ENCODE measurements around the gene PSMD11.

The PSMD11 gene

DNA sequence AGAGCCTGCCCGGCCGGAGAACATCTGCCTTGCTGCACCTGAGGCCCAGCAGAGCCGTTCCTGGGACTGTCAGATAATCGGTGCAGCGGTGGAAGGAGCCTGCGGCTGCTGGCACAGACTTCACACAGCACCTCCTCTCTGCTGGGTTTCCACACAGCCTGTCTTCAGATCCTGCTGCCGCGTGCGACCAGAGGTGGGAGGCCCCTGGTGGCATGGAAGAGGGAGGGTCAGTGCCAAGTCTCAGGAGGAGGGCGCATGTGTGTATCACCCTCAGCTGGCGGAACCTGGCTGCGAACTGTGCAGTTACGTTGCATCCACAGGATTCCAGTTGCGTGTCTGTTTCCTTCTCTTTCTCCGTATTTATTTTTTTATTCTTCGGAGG lies 45.8 kb downstream of the PSMD11 start:
- no peak for DNase-seq (ENCODE audit: low spot score)

DNA sequence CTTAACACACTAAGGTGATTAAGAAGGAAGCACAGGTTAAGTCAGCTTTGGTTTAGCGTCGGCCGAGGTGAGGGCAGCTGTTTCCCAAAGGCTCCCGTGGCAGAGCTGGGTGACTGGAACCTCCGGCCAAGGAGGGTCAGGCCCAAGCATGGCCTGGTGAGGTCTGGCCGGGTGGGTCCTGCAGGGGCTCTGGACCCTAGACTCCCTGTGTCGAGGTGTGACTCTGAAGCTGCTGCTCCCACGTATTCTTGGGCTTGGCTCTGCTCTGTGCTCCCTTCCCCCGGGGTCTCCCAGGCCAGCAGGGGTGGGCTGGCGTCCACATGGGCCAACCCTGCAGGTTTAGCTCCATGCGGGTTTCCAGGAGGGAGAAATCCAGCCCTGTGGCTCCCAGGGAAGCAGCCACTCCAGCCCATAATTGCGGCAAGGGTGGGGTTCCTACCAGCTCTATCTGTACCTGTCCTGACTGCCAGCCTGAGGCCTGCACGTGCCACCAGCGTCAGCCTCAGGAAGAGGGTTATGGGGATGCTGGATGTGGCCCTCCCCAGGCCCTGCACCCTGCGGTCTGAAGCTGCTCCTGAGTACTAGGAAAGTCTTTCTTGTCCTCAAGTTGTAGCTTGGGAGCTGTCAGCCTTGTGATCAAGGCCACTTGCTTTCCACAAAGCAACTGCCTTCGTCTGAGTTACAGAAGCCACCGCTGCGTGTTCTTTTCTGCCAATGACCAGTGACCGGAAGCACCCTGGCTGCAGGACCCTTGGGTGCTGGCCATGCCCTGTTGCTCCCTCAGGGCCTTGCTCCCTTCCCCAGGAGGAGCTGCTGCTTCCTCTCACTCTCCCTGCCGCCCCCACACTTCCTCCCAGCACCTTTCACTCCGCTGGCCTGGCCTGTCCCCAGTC lies 47.3 kb downstream of the PSMD11 start:
- no peak for DNase-seq (ENCODE audit: low spot score)

DNA sequence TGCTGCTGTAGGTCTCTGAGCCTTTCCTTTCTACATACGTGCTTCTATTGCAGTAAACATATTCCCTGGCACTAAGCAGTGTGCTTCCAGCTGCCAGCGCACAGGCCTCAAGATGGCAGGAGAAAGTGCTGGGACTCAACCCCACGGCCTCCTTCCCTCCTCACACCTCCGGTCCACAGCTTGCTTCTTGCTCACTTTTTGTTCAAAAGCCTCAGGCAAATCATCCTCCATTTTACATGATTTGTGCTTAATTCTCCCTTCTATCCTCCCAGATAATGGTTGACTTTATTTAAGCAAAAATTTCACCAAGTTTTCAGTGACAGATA lies 47.9 kb downstream of the PSMD11 start:
- no peak for DNase-seq (ENCODE audit: low spot score)

DNA sequence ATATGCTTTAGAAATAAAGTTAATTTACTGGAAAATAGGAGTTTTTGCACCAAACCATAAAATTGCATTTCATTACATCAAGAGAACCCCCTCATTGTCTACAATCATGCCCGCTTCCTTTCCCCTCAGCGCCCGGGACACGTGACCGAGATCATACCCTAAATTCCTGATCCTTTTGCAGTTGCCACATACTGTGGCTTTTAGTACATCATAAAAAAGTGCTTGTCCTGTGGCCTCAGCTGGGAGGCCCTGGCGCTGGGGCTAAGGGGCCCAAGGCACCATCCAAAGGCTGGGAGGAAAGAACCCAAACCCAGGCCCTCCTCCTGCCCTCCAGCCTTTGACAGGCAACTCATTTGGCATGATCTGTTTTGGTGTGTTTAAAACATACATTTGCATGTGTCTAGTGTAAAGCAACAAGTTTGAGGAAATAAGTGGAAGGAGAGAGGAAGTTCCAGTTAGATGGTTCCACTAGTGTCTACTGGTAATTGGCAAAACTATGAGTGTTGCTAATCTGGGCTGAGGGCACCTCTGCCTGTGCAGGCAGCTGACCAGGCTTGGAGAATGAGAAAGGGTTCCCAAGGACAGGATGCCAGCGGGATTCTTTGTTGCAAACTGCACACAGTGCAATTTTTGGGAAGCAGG lies 48.5 kb downstream of the PSMD11 start:
- DNase-seq (ENCODE audit: low spot score): no peak

DNA sequence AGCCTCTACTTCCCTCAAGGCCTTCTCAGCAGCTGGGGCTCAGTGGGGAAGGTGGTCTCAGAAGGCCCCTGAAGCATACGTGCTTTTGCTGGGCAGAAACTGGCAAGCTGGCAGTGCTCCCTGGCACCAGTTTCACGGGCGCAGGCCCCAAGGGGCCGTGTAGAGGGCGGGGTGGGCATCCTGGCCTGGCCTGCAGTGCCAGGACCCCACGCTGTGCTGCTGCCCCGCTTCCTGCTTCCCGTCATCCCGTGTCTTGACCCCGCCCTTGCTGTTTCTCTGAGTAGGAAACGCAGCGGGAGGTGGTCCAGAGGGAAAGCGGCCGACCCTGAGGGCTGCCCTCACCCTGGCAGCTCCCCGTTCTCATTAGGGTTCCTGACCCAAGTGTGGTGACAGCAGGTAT lies 49.3 kb downstream of the PSMD11 start:
- DNase-seq (ENCODE audit: low spot score): no peak

DNA sequence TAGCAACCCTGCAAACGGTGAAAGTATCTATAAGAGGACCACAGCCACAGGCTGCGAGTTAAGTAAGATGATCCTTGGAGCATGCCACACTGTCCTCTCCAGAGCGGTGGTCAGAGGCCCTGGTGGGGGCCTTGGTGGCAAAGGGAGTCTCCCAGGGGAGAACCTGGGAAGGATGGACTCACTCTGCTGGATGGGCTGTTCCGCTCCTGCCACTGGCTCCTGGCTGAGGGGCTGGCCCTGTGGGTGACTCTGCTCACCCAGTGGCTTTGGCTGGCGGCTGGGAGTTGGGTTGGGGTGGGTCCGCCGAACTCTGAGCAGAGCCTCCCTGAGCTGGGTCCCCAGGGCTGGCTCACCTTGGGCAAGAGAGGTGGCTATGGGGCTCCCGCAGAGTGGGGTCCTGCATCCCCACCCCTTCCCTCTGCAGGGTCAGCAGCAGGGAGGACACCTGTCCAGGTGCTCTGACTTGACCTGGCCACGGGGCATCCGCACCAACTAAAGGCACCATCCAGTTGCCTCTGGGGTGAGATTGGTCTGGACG lies 49.7 kb downstream of the PSMD11 start:
- no peak for DNase-seq (ENCODE audit: low spot score)

DNA sequence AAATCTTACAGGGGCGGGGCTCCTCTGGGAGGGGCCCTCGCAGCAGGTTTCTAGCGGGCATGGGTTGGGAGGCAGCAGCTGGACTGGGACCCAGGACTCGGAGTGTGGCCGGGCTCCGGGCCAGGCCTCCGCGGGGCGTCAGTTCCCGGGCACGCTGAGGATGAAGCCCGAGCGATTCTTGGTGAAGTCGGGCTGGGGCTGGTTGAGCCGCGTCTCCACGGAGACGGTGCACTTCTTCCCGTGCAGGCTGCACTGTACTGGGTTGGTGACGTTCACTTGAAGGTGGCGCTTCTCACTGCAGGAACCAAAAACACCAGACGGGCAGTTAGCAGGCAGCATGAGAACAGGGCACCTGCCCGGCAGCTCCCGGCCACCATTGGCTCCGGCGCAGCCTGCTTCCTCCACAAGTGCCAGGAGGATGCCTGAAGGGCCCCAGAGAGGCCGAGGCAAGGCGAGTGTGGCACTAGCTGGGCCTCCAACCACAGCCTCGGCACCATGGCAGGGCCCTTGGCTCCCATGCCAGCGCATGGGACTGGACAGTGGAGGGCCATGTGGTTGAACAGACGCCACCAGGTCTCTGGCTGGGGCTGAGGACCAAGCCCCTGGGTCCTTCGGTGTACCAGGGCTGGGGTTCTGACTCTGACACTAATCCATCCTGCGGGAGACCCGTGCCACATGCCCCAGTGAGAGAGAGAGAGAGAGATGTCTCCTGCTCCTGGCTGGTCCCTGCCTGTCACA lies 50.5 kb downstream of the PSMD11 start:
- DNase-seq (ENCODE audit: low spot score): no peak

DNA sequence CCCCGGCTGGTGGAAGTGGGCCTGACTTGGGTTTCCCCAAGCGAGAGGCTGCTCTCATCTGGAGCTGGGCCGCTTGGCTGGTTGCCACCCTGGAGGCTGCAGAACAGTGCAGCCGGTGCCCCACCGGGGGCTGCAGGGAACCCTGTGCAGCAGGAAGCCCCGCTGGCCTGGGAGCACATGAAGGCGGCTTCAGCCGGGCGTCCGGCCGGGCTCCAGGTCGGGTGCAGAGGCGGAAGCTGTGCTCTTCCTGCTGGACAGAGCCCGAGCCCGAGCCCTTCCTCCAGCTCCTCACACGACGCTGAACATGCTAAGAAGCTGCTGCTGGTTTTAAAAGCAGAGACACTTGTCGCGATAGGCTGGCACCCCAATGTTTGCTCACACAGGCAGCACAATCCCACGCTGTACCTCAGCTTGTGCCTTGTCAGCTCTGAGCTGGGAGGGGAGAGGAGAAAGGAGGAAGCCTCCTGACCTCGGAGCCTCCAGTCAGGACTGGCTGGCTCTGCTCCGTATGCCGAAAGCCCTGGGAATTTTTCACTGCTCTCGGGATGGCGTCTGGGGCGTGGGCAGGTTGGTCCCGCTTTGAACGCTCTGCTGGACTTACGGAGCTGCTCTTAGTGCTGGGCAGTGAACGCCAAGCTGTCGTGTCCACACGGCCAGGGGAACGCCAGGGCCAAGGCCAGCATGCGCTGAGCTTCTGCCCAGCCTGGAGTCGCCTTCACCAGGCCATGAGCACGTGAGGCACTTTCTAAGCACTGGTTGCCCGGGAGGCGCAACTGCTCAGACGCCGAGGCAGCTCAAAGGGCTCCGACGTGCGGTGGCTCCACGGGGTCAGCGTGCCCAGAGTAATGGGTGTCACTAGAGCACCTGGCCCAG lies 51.3 kb downstream of the PSMD11 start:
- DNase-seq (ENCODE audit: low spot score): peak; percentile 70

DNA sequence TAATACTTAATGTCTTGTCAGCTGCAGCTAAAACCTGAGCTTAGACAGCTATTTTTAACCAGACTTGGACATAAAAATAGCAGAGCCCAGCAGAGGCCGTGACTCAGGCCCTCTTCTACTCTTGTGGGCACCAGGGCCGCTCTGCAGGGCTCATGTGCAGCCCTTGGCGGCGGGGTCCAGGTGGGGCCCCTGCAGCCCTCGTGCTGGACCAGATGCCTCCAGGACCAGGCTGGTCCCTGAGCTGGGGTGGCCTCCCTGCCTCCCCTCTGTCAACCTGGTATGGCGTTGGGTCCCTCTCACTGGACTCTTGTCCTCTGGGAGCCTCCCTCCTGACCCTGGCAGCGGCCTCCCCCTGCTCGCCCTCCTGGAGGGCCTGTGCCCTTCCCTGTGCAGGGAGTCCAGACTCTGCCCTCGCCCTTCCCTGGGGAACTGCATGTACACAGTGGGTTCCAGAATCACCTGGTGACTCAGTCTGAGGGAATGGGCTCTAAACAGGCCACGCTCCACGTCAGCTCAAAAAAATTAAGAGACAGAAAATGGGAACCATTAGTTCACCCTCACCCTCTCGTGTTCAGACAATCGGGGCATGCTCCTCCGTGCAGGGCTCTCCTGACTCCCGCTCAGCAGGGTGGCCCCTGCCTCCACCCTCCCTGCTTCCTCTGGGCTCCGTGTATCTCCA lies 52.2 kb downstream of the PSMD11 start:
- DNase-seq (ENCODE audit: low spot score): peak; percentile 49

DNA sequence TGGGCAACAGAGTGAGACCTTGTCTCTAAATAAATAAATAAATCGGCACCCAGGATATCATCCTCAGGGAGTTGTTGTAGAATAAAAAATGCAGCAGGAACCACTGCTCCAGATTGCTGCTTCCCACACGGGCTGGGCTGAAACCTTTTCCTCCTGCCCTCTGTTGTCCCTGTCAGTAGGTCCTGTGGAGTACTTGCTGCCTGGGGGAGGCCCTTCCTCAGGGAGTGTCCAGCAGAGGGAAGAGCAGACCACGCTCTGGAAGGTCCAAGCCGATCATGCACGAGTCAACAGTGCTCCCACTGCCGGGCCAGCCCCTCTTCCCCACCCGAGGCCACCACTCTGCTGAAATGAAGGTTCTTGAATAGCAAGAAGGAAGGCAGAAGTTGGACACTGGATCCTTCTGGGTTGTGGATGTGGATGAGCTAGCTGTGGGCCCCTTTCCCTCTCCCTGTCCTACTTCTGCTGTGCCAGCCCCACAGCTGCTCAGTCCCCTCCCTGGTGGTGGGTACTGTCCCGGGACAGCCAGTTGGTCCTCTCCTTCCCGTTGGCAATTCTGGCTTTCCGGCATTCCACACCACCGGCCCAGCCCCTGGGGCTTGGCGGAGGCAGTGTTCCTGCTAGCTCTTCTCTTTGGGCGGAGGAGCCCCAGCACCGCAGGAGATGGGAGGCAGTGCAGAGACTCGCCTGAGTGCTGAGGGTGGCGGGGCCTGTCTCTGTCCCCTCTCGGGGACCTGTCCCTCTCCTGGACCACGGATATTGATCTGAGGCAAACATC lies 53.3 kb downstream of the PSMD11 start:
- no peak for DNase-seq (ENCODE audit: low spot score)

DNA sequence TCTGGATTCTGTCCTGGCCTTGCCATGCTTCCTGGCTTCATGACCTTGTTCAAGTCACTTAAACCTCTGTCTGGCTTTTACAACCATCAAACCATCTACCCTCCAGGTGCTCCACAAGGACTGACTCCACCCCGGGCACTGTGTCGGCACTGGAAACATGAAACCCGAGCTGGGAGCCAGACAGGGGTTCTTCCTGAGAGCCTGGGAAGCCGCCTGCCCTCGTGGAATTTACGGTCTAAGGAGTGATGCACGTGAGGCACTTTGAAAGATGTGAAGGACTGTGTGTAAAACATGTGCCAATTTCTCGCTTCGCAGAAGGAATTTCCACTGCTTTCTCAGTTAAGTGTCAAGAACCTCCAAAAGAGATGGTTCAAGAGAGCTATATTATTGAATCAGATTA lies 54.1 kb downstream of the PSMD11 start:
- no peak for DNase-seq (ENCODE audit: low spot score)

DNA sequence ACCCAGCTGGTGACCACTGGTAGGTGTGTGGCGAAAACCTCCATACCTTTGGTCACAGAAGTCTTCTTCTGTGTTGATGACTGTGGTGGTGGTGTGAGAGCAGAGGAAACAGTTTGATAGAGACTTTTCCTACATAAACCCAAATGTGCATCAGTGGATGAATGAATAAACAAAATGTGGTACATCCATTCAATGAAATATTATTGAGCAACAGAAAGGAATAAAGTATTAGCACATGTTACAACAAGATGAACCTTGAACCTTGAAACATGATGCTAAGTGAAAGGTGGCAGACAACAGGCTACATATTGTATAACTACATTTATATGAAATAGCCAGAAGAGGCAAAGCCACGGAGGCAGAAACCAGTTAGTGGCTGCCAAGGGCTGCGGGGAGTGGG lies 57.7 kb downstream of the PSMD11 start:
- no peak for DNase-seq (ENCODE audit: low spot score)

DNA sequence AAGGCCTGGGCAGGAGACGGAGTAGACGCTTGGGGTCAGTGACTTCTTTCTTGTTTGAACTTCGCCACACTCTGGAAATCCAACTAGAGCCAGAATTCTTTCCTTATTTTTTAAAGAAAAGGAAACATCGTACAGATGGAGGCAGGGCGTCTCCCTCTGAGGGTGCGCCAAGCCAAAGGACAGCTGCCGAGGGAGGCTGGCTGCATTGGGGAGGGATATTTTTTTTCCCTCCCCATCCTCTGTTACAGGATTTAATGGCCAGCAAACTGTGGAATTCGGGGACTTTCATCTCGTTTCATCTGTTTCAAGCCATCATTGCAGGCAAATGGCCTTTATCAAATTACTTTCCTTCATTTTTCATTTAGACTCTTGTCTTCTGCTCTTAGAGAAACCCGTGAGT lies 58.4 kb downstream of the PSMD11 start:
- no peak for DNase-seq (ENCODE audit: low spot score)

DNA sequence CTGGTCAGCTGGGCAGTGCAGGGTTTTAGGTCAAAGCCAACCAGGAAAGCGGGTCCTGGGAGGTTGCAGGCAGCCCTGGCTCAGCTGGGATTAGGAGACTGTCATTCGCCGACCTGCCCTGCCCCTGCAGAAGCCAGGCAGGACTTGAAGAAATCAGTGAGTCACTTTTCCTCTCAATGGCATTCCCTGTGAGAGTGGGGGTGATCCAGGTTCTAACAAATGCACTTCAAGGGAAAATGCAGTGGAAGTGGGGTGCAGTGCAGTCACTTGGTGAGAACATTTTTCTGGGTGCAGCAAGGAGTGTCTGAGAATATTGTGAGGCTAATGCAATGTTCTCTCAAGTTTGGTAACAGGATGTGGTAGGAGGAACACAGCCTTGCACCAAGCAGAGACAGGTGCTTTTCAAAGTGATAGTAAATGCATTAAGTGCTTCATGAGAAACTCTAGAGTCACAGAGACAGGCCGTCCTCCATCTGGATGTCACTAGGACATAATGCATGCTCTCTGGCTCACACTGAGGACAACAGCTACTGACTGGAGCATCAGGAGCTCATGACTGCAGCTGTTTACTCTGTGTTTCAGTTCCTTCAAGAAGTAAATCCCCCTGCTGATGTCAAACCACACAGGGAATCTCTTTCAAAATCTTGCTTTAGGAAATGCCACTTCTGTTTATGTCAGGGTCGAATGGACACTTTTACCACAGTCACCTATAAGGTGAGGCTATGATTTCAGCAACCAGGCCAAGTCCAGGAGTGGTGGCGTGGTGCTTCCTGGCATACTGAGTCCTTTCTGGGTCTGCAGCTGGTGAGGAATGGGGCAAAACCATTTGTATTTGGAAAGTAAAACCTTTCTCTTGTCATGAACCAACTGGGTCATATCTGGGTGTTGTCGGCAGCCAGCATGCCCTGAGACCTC lies 59.2 kb downstream of the PSMD11 start:
- DNase-seq (ENCODE audit: low spot score): peak; percentile 33

DNA sequence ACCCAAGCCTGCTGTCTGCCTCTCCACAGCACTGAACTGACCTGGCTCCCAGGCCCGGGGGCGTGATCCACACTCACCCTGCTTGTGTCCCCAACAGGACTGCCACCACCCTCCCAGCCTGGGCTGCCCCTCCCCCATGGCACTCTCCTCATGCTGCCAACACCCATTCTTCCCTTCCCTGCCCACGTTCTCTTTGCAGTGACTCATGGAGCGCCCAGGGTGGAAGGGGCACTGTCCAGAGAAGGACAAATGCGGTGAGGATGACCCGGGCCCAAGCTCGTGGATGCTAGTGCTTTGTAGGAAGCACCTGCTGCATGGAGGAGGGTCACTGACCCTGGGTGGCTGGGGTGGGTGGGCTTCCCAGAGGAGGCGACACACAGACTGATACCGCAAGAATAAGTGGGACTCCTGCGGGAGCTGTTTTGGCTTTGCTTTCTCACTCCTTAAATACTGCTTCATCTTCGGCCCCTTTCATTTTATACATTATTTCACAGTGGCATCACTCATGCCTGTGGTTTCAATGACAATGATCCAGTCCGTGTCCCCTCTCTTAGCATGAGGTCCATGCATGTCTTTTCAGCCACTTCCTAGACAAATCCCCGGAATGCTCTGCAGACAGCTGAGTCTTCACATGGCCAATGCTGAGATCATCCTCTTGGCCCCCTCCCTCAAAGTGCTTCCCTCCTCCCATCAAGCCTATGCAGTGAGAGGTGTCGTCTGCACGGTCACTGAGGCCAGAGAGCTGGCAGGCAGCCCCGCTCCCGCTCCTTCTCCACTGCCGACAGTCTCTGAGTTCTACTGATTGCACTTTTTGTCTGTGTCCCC lies 60.1 kb downstream of the PSMD11 start:
- peak; percentile 35 for DNase-seq (ENCODE audit: low spot score)

DNA sequence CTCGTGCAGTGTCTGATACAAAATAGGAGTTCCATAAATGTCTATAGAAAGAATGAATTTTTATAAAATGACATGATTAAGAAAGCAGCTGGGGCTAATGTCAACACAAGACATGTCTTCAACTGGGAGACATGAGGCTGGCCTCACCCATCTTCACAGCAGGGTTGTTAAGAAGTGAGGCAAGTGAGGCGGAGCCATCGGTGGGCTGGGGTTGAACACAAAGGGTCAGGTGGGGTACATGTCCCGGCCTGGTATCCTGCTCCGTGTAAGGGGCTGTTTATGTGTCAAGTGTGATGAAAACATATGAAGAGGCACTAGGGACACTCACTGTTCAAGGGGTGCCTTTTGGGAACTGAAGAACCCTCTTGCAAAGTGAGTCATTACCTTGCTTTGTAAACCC lies 64.6 kb downstream of the PSMD11 start:
- DNase-seq (ENCODE audit: low spot score): no peak

DNA sequence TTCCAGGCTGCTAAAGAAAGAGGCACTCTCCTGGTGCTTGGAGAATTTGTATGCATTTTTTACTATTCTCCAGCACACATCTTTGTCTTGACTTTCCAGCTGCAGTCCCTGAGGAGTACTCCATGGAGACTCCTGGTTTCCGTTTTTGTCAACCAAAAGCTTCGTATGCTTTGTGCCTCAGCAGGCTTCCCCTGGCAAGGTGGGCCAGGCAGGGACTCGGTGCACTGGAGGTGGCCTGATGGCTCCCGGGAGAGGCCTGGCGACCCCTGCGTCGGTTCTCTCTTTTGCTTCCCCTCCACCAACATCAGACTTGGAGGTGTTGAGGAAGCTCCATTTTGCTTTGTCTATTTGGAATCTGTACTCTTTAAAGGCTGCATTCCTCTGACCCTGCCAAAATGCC lies 66.2 kb downstream of the PSMD11 start:
- DNase-seq (ENCODE audit: low spot score): no peak

DNA sequence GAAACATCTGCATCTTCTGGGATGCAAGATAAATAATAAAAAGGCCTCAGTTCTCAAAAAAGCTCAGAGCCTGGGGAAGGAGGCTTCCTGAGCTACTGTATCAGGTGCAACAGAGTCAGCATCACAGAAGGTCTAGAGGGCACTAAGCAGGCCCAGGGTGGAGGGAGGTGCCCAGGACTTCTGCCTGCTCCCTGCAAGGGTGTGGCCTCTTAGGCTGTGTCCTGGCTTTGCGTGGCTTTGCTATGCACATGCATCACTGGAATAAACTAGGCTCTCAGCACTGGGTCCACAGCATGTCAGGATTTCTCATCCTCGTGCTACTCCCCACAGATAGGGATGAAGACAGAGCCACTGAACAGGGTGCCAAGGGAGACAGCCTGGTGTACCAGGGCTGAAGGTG lies 68.0 kb downstream of the PSMD11 start:
- DNase-seq (ENCODE audit: low spot score): no peak

DNA sequence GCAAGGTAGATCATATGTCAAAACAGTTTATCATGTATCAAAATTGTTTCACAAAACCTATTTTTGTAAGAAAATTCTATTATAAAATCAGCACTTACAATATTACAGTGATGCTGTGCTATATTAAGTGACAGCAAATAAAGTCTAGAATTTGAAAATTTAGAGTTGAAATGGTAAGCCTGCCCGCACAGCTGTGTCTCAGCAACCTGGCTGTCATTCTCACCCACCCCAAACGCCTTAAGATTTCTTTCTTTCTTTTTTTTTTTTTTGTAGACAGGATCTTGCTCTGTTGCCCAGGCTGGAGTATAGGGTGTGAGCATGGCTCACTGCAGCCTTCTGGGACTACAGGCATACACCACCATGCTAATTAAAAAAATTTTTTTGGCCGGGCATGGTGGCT lies 69.3 kb downstream of the PSMD11 start:
- no peak for DNase-seq (ENCODE audit: low spot score)

Data from kidney tubule cell (primary cell).